ENCODE data around the gene APBB1IP.
"Not testable (repeated sequence)": the region's sequence is repeated elsewhere in the genome, so short reads cannot be mapped to it uniquely, and the experiment has no call there.

APBB1IP gene

DNA sequence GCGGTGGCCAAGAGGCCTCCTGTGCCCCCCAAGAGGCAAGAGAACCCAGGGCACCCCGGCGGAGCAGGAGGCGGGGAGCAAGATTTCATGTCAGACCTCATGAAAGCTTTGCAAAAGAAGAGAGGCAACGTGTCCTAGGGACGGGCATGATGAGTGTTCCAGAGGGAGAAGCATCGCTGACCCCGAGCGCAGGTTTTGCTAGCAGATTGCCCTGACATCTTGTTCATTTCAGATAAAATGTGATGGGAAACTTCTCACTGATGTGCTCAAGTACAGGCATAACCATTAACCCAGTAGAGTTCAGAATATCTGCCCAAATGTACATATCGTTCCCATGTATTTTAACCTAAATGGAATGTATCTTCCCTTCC lies 129.2 kb downstream of the APBB1IP start:
- TF ChIP-seq, protein P1, sequence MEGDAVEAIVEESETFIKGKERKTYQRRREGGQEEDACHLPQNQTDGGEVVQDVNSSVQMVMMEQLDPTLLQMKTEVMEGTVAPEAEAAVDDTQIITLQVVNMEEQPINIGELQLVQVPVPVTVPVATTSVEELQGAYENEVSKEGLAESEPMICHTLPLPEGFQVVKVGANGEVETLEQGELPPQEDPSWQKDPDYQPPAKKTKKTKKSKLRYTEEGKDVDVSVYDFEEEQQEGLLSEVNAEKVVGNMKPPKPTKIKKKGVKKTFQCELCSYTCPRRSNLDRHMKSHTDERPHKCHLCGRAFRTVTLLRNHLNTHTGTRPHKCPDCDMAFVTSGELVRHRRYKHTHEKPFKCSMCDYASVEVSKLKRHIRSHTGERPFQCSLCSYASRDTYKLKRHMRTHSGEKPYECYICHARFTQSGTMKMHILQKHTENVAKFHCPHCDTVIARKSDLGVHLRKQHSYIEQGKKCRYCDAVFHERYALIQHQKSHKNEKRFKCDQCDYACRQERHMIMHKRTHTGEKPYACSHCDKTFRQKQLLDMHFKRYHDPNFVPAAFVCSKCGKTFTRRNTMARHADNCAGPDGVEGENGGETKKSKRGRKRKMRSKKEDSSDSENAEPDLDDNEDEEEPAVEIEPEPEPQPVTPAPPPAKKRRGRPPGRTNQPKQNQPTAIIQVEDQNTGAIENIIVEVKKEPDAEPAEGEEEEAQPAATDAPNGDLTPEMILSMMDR (IDR thresholded peaks at IDR 0.05; ENCODE audit: low read depth, low read length, missing control alignments): no peak
- no peak for DNase-seq (ENCODE audit: extremely low read depth, low read depth)
- H3K4me3 ChIP-seq (replicated peaks; ENCODE audit: low read depth, low read length): no peak overlapping the region

DNA sequence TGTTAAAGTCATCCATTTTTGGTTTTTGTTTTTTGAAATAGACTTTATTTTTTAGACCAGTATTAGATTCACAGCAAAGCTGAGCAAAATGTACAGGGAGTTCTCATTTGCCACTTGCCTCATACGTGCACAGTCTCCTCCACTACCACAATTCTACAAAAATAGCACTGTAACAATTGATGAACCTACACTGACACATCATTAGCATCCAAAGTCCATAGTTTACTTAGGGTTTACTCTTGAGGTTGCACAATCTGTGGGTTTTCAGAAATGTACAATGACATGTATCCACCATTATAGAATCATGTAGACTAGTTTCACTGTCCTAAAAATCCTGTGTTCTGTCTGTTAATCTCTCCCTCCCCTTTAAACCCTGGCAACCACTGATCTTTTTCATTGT lies 133.5 kb downstream of the APBB1IP start:
- no peak for DNase-seq (ENCODE audit: extremely low read depth, low read depth)
- TF ChIP-seq, protein P1 (IDR thresholded peaks at IDR 0.05; ENCODE audit: low read depth, low read length, missing control alignments): no peak
- no peak overlapping the region for H3K4me3 ChIP-seq (replicated peaks; ENCODE audit: low read depth, low read length)

DNA sequence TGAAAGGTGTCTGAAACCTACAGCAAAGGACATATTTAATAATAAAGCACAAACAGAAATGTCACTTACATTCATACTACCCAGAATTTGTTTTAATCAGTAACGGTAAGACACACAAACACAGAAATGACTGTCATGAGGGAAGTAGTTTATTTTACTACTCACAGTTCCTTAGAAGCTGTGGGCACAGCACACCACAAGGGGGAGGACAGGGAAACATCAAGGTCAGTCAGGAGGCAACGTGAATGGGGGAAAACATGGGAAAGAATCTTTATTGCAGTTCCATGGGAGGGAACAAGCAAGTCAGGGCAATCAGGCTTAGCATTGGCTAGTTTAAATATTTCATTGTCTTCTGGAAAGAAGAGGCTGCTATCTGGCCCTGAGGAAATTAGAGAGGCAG lies 135.5 kb downstream of the APBB1IP start:
- no peak overlapping the region for H3K4me3 ChIP-seq (replicated peaks; ENCODE audit: low read depth, low read length)
- no peak for DNase-seq (ENCODE audit: extremely low read depth, low read depth)
- TF ChIP-seq, protein P1 (IDR thresholded peaks at IDR 0.05; ENCODE audit: low read depth, low read length, missing control alignments): peak; percentile 15

DNA sequence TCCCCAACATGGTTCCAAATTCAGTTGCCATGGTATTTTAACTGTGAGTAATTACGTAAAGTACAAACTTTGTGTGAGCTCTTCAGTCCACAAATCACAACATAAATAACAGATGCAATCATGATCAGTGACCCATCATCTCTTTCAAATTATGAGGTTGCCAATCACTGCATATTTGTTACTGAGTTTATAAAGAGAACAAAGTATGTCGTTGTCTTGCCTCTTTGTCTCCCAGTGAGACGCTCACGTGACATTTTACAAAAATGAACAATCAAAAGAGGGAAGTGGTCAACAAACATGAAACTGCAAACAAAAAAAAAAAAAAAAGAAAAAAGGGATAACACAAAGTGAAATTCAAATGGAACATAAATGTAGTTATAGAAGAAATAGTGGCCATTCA lies 136.6 kb downstream of the APBB1IP start:
- no peak overlapping the region for H3K4me3 ChIP-seq (replicated peaks; ENCODE audit: low read depth, low read length)
- no peak for DNase-seq (ENCODE audit: extremely low read depth, low read depth)
- TF ChIP-seq, protein P1 (IDR thresholded peaks at IDR 0.05; ENCODE audit: low read depth, low read length, missing control alignments): no peak

DNA sequence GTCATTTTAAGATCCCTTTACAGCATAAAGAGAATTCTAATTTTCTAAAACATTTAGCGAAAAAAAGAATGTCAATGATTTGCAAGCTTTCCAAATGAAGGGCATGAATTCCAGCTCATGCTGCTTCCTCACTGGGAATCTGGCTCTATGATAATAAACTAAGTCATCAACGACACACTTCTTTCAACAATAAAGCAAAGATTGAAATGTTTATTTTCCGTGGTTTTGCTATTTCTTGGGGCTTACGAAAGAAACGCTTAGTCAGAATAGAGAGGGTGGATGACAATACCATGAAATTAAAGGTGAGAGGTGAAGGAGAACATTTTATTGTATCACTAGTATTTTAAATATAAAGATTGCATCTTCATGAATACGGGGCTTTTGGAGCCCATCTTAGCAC lies 140.2 kb downstream of the APBB1IP start:
- H3K4me3 ChIP-seq (replicated peaks; ENCODE audit: low read depth, low read length): not testable (repeated sequence)

DNA sequence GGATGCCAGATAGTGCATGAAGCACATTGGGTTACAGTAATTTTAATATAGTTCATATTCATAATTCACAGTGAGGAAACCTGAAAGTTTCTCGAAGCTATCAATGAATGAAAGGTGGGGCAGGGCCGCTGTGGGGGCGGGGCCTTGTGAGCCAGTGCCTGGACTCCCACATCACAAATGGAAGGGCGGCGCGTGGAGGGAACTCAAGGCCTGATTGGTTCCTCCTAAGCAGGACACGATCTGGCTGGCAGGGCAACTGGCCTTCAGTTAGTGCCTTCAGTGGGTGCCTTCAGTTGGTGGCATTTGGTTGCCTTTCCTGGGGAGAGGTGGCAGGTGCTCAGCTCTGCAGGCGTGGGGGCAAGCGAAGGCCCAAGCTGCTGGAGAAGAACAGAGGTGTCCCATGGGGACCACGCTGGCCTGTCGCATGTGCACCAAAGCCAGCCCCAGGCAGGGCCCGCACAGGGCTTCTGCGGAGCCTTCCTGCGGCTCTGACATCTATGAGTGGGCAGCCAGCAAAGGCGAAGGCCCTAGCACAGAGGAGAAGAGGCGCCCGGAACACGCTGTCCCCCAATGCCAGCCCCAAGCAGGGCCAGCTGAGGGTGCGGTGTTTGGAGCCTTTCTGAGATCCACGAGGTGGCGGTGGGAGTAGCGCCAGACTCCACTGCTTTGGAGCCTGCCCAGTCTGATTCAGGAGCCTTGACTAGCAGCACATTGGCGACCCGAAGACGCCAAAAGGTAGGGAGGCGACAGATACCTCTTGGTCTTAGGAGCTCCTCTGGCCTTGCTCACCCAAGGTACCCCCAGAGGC lies 141.3 kb downstream of the APBB1IP start:
- TF ChIP-seq, protein P1 (IDR thresholded peaks at IDR 0.05; ENCODE audit: low read depth, low read length, missing control alignments): no peak
- no peak overlapping the region for H3K4me3 ChIP-seq (replicated peaks; ENCODE audit: low read depth, low read length)
- DNase-seq (ENCODE audit: extremely low read depth, low read depth): no peak

More for the DNA sequence above, 140.2 kb downstream of the APBB1IP start:
- not testable (repeated sequence) for DNase-seq (ENCODE audit: extremely low read depth, low read depth)

DNA sequence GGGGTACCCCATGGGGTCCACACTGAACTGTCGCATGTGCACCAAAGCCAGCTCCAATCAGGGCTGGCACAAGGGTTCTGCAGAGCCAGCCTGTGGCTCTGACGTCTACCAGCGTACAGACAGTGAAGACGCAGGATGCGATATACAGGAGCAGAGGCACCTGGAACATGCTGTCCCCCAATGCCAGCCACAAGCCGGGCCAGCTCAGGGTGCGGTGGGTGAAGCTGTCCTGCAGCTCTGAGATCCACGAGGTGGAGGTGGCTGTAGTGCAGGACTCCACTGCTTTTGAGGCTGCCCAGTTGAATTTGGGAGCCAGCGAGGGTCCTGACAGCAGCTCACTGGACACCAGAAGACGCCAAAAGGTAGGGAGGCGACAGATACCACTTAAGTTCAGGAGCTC lies 148.1 kb downstream of the APBB1IP start:
- TF ChIP-seq, protein P1 (IDR thresholded peaks at IDR 0.05; ENCODE audit: low read depth, low read length, missing control alignments): no peak
- DNase-seq (ENCODE audit: extremely low read depth, low read depth): no peak
- H3K4me3 ChIP-seq (replicated peaks; ENCODE audit: low read depth, low read length): no peak overlapping the region
